GM12878 (cell line): Measurements from ENCODE around the gene PCDHGA1. TPM values are rescaled to one million over a fixed set of nuclear protein-coding genes. Genes with fewer than 3 reads are reported as not detected.

Experiments used
- ATAC-seq: fragments of 200-7000 bp; cut with Tn5 transposase; 3 replicates; pipeline ENCODE4 v1.9.1; 2020; ENCODE audit warnings: mild to moderate bottlenecking, moderate library complexity
- BruUV-seq: library from RNA; stranded (reverse); fragments of 400-500 nt; replicated peaks from 2 replicates; lab custom pipeline; 2021; lab: Mats Ljungman, UMichigan
- CTCF ChIA-PET: fragments of 300-600 bp; sonication (Branson Sonifier 250); formaldehyde crosslinking; extraction: SDS; loops from one replicate; lab custom pipeline; 2021; ENCODE audit warnings: inconsistent platforms; lab: Yijun Ruan, JAX
- POLR2A ChIA-PET: fragments of 350-600 bp; formaldehyde crosslinking; extraction: SDS; loops from one replicate; lab custom pipeline; 2021; ENCODE audit warnings: inconsistent platforms; lab: Charles Lee
- RAD21 ChIA-PET: fragments of 300-600 bp; sonication (Branson Sonifier 250); formaldehyde crosslinking; loops from one replicate; lab custom pipeline; 2023; ENCODE audit warnings: antibody characterized with exemption; ENCODE audit not compliant: unreplicated experiment; lab: Charles Lee
- SMC1A ChIA-PET: fragments of 300-600 bp; sonication (Branson Sonifier 250); formaldehyde crosslinking; loops from one replicate; lab custom pipeline; 2023; ENCODE audit not compliant: unreplicated experiment, uncharacterized antibody; lab: Charles Lee
- DNase-seq: peaks from one replicate; pipeline ENCODE4 v3.0.0-alpha.2; 2011; ENCODE audit warnings: low read depth, low spot score
- FAIRE-seq: peaks from 3 replicates; lab custom pipeline; 2011; peaks lifted over from hg19 to GRCh38; lab: Jason Lieb, UNC
- H2AFZ ChIP-seq: 2 replicates; pipeline ENCODE4 v1.6.0; 2011; ENCODE audit warnings: low read depth, low read length, control low read depth; ENCODE audit not compliant: control insufficient read depth
- H3K27ac ChIP-seq: 2 replicates; pipeline ENCODE4 v1.5.1; 2011; ENCODE audit warnings: control low read depth; ENCODE audit not compliant: control insufficient read depth, insufficient read depth
- H3K27me3 ChIP-seq, 2 experiments: replicated peaks in 1 of 2; 2 replicates each; pipeline versions ENCODE4 v1.6.0 to v1.6.1; 2011; ENCODE audit warnings: low read length in 1 of 2; ENCODE audit not compliant: control insufficient read depth in 2 of 2, insufficient read depth in 2 of 2
- H3K36me3 ChIP-seq, 2 experiments: 2 replicates each; pipeline ENCODE4 v1.5.1; 2011; ENCODE audit warnings: low read length in 1 of 2; ENCODE audit not compliant: control insufficient read depth in 2 of 2, insufficient read depth in 2 of 2
- H3K4me1 ChIP-seq: 2 replicates; pipeline ENCODE4 v1.6.1; 2011; ENCODE audit warnings: mild to moderate bottlenecking, low read length, moderate library complexity, mixed read lengths; ENCODE audit not compliant: control insufficient read depth, insufficient read depth
- H3K4me2 ChIP-seq: 2 replicates; pipeline ENCODE4 v1.6.0; 2011; ENCODE audit warnings: control low read depth; ENCODE audit not compliant: control insufficient read depth, insufficient read depth
- H3K4me3 ChIP-seq: fragments of 200-600 bp; sonication (generic); 2 replicates; pipeline ENCODE4 v1.5.1; 2016
- H3K79me2 ChIP-seq: 2 replicates; pipeline ENCODE4 v1.6.0; 2011; ENCODE audit warnings: low read length; ENCODE audit not compliant: control insufficient read depth, insufficient read depth
- H3K9ac ChIP-seq: 2 replicates; pipeline ENCODE4 v1.8.0; 2011; ENCODE audit warnings: low read length, control low read depth, mixed read lengths; ENCODE audit not compliant: control insufficient read depth, insufficient read depth
- H3K9me3 ChIP-seq: replicated peaks from 3 replicates; pipeline ENCODE4 v1.5.1; 2011; ENCODE audit warnings: mild to moderate bottlenecking, low read length; ENCODE audit not compliant: control insufficient read depth, insufficient read depth
- H4K20me1 ChIP-seq: 2 replicates; pipeline ENCODE4 v1.6.0; 2011; ENCODE audit not compliant: control insufficient read depth, insufficient read depth
- BHLHE40 ChIP-seq, 2 experiments: fragments of 450-650 bp in 1 of 2; IDR thresholded peaks; 2 replicates each; pipeline ENCODE4 v1.6.1; 2011 to 2017; ENCODE audit warnings: low read depth in 2 of 2, borderline replicate concordance in 1 of 2, improper control_type of control experiment in 1 of 2, low read length in 1 of 2, mild to moderate bottlenecking in 1 of 2
- CREM ChIP-seq: IDR thresholded peaks from 2 replicates; pipeline ENCODE4 v1.6.1; 2014; ENCODE audit warnings: antibody characterized with exemption, low read depth
- CTCF ChIP-seq, 3 experiments: IDR thresholded peaks in 2 of 3; conservative IDR thresholded peaks in 1 of 3; 2 replicates each; pipeline ENCODE4 v1.5.1; 2011; ENCODE audit warnings: low read depth in 3 of 3, low read length in 3 of 3, mild to moderate bottlenecking in 3 of 3, control low read depth in 2 of 3, moderate library complexity in 2 of 3, inconsistent platforms in 1 of 3, mixed read lengths in 1 of 3; ENCODE audit not compliant: control insufficient read depth in 2 of 3, insufficient read depth in 1 of 3; ENCODE audit errors: extremely low read depth in 1 of 3
- HSF1 ChIP-seq: fragments of 150-350 bp; IDR thresholded peaks from 2 replicates; pipeline ENCODE4 v1.6.1; 2014; ENCODE audit warnings: mild to moderate bottlenecking, low read depth, low read length
- KAT2A ChIP-seq: conservative IDR thresholded peaks from 2 replicates; pipeline ENCODE4 v1.6.1; 2011; ENCODE audit warnings: low read depth, low read length; ENCODE audit not compliant: control insufficient read depth
- USF2 ChIP-seq: IDR thresholded peaks from 2 replicates; pipeline ENCODE4 v1.6.1; 2011; ENCODE audit warnings: low read depth, low read length, improper control_type of control experiment, borderline replicate concordance
- ZNF384 ChIP-seq: IDR thresholded peaks from 2 replicates; pipeline ENCODE4 v1.6.1; 2012; ENCODE audit warnings: low read depth, mild to moderate bottlenecking, low read length, improper control_type of control experiment, borderline replicate concordance
- WGBS: methylation state at CpG from one replicate; pipeline ENCODE4 v1.1.6; 2016; ENCODE audit warnings: low lambda C conversion rate; ENCODE audit not compliant: insufficient replicate concordance, insufficient coverage; ENCODE audit errors: missing lambda C conversion rate; 5-methylcytosine and 5-hydroxymethylcytosine counted together
- in situ Hi-C: fragments of 300-500 bp; cut with MboI; formaldehyde crosslinking; loops from 9 replicates; pipeline ENCODE4 v1.14.3; 2018; ENCODE audit warnings: mixed read lengths
- intact Hi-C: fragments of 100-400 bp; cut with micrococcal nuclease; formaldehyde crosslinking; loops from one replicate; pipeline ENCODE4 v1.14.2; 2022; ENCODE audit not compliant: unreplicated experiment
- polyA plus RNA-seq, 11 experiments: library from polyadenylated mRNA; depleted of rRNA in 4 of 11; unstranded in 6 of 11; stranded (reverse) in 5 of 11; fragments of >200 nt; fragmentation: Nextera tagmentation in 4 of 11; fragmentation: Illumina TruSeq in 1 of 11; extraction: Ambion mirVana in 4 of 11; extraction: Trizol in 1 of 11; gene quantifications; 1 replicate in 1 of 11; 2 replicates in 10 of 11; pipeline versions ENCODE4 v1.2.1 to v1.2.3, GENCODE V29; 2011 to 2016; ENCODE audit warnings: inconsistent platforms in 2 of 11, missing spikeins in 2 of 11, low read depth in 1 of 11
- total RNA-seq, 4 experiments: library from RNA; depleted of rRNA in 3 of 4; stranded (reverse); fragments of >200 nt in 3 of 4; fragmentation: Illumina TruSeq in 1 of 4; extraction: Trizol in 1 of 4; gene quantifications; 2 replicates each; pipeline versions ENCODE4 v1.2.1 to v1.2.3, GENCODE V29; 2013 to 2021

PCDHGA1 gene
- total and polyA plus RNA-seq, 10 of the 15 experiments (the other 5 are each of a cell fraction or from before 2014, with no cell fraction given) = 0.02 to 0.51 (median 0.19) TPM; not detected in 3

GRCh38 chr5:141398608-141399007 is 68.3 kb downstream of the PCDHGA1 start:
- intact Hi-C loops = no loop called here

GRCh38 chr5:141399555-141400258 is 69.4 kb downstream of the PCDHGA1 start:
- Histone ChIP-seq H3K4me2 (no peak overlapping the region), H3K79me2 (no peaks in the 10 kb centered on the region), H3K27ac (no peak overlapping the region), H4K20me1 (no peaks in the 10 kb centered on the region), H3K27me3 (no peaks in the 10 kb centered on the region), H3K9ac (no peak overlapping the region), H2AFZ (no peak overlapping the region), H3K9me3 (peaks cover 18% of the 10 kb centered on the region; the same call in 2 of the 3 replicates), H3K36me3 (no peaks in the 10 kb centered on the region), H3K4me3 (no peak overlapping the region), H3K4me1 (no peaks in the 10 kb centered on the region)
- ChIA-PET POLR2A (no interaction called here), SMC1A (no interaction called here), RAD21 (no interaction called here), CTCF (interaction anchor here (1.0 kb wide), 2 partner anchors 12 to 29 kb away, joined by 4 read pairs; partner anchors contain the start of genes PCDHGB3 and PCDHGB4)
- DNase-seq (no peak), ATAC-seq (no peak), FAIRE-seq (no peak)
- in situ Hi-C loops (no loop called here), intact Hi-C loops (no loop called here)
- BruUV-seq = no TSS peak
- WGBS = 88% methylated on average over 47 of the region's 61 CpGs
- no peak for TF ChIP-seq KAT2A
- TF ChIP-seq CTCF (IDR thresholded peaks at IDR 0.05 in 2 of 3, conservative IDR thresholded peaks at IDR 0.05 in 1 of 3; ENCODE audit: control insufficient read depth in 2 of 3, extremely low read depth in 1 of 3, insufficient read depth in 1 of 3, low read depth in 3 of 3, low read length in 3 of 3) = no peak
- no peak for TF ChIP-seq ZNF384
- no peak for TF ChIP-seq HSF1
- TF ChIP-seq USF2 = no peak
- no peak for TF ChIP-seq CREM

More at GRCh38 chr5:141398608-141399007, 68.3 kb downstream of the PCDHGA1 start:
- Histone ChIP-seq H3K27ac (no peak overlapping the region), H3K79me2 (no peaks in the 10 kb centered on the region), H4K20me1 (no peaks in the 10 kb centered on the region), H3K27me3 (no peaks in the 10 kb centered on the region)
- POLR2A ChIA-PET = no interaction called here
- CTCF ChIA-PET = interaction anchor here (0.9 to 1.7 kb wide), 3 partner anchors 14 to 136 kb away, joined by 3 to 8 read pairs (median 3); partner anchors contain the start of gene PCDHGA10
- FAIRE-seq (no peak), ATAC-seq (no peak)
- TF ChIP-seq BHLHE40 (IDR thresholded peaks at IDR 0.05; ENCODE audit: borderline replicate concordance in 1 of 2, low read depth in 2 of 2, low read length in 1 of 2) = no peak
- TF ChIP-seq USF2 = no peak
- TF ChIP-seq, all 136 proteins: peak for 0
- H3K4me3 ChIP-seq = no peak overlapping the region
- H3K4me2 ChIP-seq = no peak overlapping the region
- H3K4me1 ChIP-seq = no peaks in the 10 kb centered on the region
- H3K36me3 ChIP-seq = no peaks in the 10 kb centered on the region
- H2AFZ ChIP-seq = no peak overlapping the region
- SMC1A ChIA-PET = no interaction called here
- H3K9me3 ChIP-seq = peaks cover 18% of the 10 kb centered on the region; the same call in 2 of the 3 replicates
- RAD21 ChIA-PET = interaction anchor here (1.4 kb wide), 1 partner anchor 14 kb away, joined by 4 read pairs; the partner anchor contains the start of gene PCDHGA10
- WGBS = 83% methylated on average over 15 of the region's 15 CpGs
- in situ Hi-C loops = no loop called here
- DNase-seq = no peak
- no peak overlapping the region for H3K9ac ChIP-seq
- BruUV-seq = no TSS peak
